ENCODE measurements around the gene SETD1A.

The SETD1A gene

GRCh38 chr16:30983898-30984610 lies 26.5 kb downstream of the SETD1A start:
- DNase-seq: no peak

GRCh38 chr16:30984669-30985400 lies 27.3 kb downstream of the SETD1A start, which contains the start of gene HSD3B7:
TSS of gene HSD3B7 (plus strand) at chr16:30985207. CDS start at chr16:30985659, 452 bp downstream.
- DNase-seq: peak; percentile 77

GRCh38 chr16:30985401-30986128 lies 28.0 kb downstream of the SETD1A start:
- DNase-seq: no peak

- DNase-seq: no peak
Measured at GRCh38 chr16:30986129-30986991, 28.8 kb downstream of the SETD1A start.

- no peak for DNase-seq
Measured at GRCh38 chr16:30987581-30988190, 30.1 kb downstream of the SETD1A start.

- DNase-seq: no peak
Measured at GRCh38 chr16:30989469-30990047, 32.0 kb downstream of the SETD1A start.

GRCh38 chr16:30990105-30990504 lies 32.6 kb downstream of the SETD1A start:
- no peak for DNase-seq

- DNase-seq: no peak
Measured at GRCh38 chr16:30991052-30991451, 33.5 kb downstream of the SETD1A start.

GRCh38 chr16:30992276-30992780 lies 34.8 kb downstream of the SETD1A start:
- DNase-seq: no peak

GRCh38 chr16:30992931-30993816 lies 35.6 kb downstream of the SETD1A start:
- no peak for DNase-seq

- no peak for DNase-seq
Measured at GRCh38 chr16:30995927-30996323, 38.4 kb downstream of the SETD1A start.

GRCh38 chr16:30996324-30996984 lies 38.9 kb downstream of the SETD1A start:
- DNase-seq: no peak

- DNase-seq: peak; percentile 70
Measured at GRCh38 chr16:30996985-30997724, 39.6 kb downstream of the SETD1A start.

- DNase-seq: peak; percentile 82
Measured at GRCh38 chr16:30997725-30998711, 40.5 kb downstream of the SETD1A start.

GRCh38 chr16:30998852-30999761 lies 41.6 kb downstream of the SETD1A start:
- DNase-seq: no peak

- no peak for DNase-seq
Measured at GRCh38 chr16:31000671-31001382, 43.3 kb downstream of the SETD1A start.
